Astrocyte (in vitro differentiated cells and primary cell): ENCODE results near the gene NCOR1. TPM values are rescaled to one million over a fixed set of nuclear protein-coding genes. Genes with fewer than 3 reads are reported as not detected.

Experiments
- DNase-seq: peaks from one replicate; pipeline ENCODE4 v3.0.0-alpha.2; 2010; ENCODE audit warnings: low read depth
- FAIRE-seq: peaks from 2 replicates; lab custom pipeline; 2011; peaks lifted over from hg19 to GRCh38; lab: Jason Lieb, UNC
- H2AFZ ChIP-seq: 2 replicates; pipeline ENCODE4 v1.6.0; 2012; ENCODE audit warnings: low read depth, low read length, inconsistent platforms
- H3K27ac ChIP-seq: 2 replicates; pipeline ENCODE4 v1.5.1; 2011; ENCODE audit warnings: low read depth, low read length, inconsistent platforms
- H3K27me3 ChIP-seq: 2 replicates; pipeline ENCODE4 v1.6.0; 2011; ENCODE audit warnings: low read length, inconsistent platforms; ENCODE audit not compliant: insufficient read depth
- H3K36me3 ChIP-seq: 2 replicates; pipeline ENCODE4 v1.5.1; 2011; ENCODE audit warnings: low read length, inconsistent platforms; ENCODE audit not compliant: insufficient read depth
- H3K4me1 ChIP-seq: 2 replicates; pipeline ENCODE4 v1.5.1; 2011; ENCODE audit warnings: low read length, inconsistent platforms; ENCODE audit not compliant: insufficient read depth
- H3K4me2 ChIP-seq: 2 replicates; pipeline ENCODE4 v1.6.0; 2012; ENCODE audit warnings: low read length, inconsistent platforms
- H3K4me3 ChIP-seq: 2 replicates; pipeline ENCODE4 v1.5.1; 2011; ENCODE audit warnings: low read depth, mild to moderate bottlenecking, low read length, inconsistent platforms; ENCODE audit not compliant: insufficient read depth
- H3K79me2 ChIP-seq: 2 replicates; pipeline ENCODE4 v1.6.0; 2012; ENCODE audit warnings: mild to moderate bottlenecking, low read length, inconsistent platforms; ENCODE audit not compliant: insufficient read depth
- H3K9ac ChIP-seq: 2 replicates; pipeline ENCODE4 v1.6.0; 2012; ENCODE audit warnings: mild to moderate bottlenecking, low read length, inconsistent platforms
- H3K9me3 ChIP-seq: 2 replicates; pipeline ENCODE4 v1.5.1; 2012; ENCODE audit warnings: low read depth, mild to moderate bottlenecking, low read length, inconsistent platforms; ENCODE audit not compliant: insufficient read depth
- H4K20me1 ChIP-seq: 2 replicates; pipeline ENCODE4 v1.6.0; 2012; ENCODE audit warnings: low read length, inconsistent platforms; ENCODE audit not compliant: insufficient read depth
- H3K27ac Mint-ChIP-seq: one replicate; pipeline ENCODE4 v1.8.0; 2021; ENCODE audit warnings: mild to moderate bottlenecking, mixed read lengths; ENCODE audit not compliant: unreplicated experiment
- H3K27me3 Mint-ChIP-seq: one replicate; pipeline ENCODE4 v1.8.0; 2021; ENCODE audit warnings: low read depth, mixed read lengths; ENCODE audit not compliant: unreplicated experiment
- H3K36me3 Mint-ChIP-seq: one replicate; pipeline ENCODE4 v1.8.0; 2021; ENCODE audit warnings: low read depth, mixed read lengths; ENCODE audit not compliant: unreplicated experiment
- H3K4me1 Mint-ChIP-seq: one replicate; pipeline ENCODE4 v1.8.0; 2021; ENCODE audit warnings: low read depth, mixed read lengths; ENCODE audit not compliant: unreplicated experiment
- H3K4me3 Mint-ChIP-seq: one replicate; pipeline ENCODE4 v1.8.0; 2021; ENCODE audit warnings: mild to moderate bottlenecking, moderate library complexity, mixed read lengths; ENCODE audit not compliant: unreplicated experiment
- H3K9me3 Mint-ChIP-seq: one replicate; pipeline ENCODE4 v1.8.0; 2021; ENCODE audit warnings: mild to moderate bottlenecking, mixed read lengths; ENCODE audit not compliant: unreplicated experiment
- EZH2 ChIP-seq: IDR thresholded peaks from 2 replicates; pipeline ENCODE4 v1.6.1; 2012; ENCODE audit warnings: mild to moderate bottlenecking, low read length, inconsistent platforms; ENCODE audit not compliant: insufficient read depth
- total RNA-seq: library from RNA; stranded (reverse); gene quantifications from 2 replicates; pipeline ENCODE4 v1.2.1, GENCODE V29; 2021
- TF ChIP-seq, protein P1 (sequence below): IDR thresholded peaks from 2 replicates; pipeline ENCODE4 v1.5.1; 2011; ENCODE audit warnings: low read depth, mild to moderate bottlenecking, inconsistent platforms, low read length, moderate library complexity; ENCODE audit not compliant: insufficient read depth

Gene NCOR1
- total RNA-seq, 1 donor from 2014 or later: 119 TPM

- H2AFZ ChIP-seq: no peak overlapping the region
- no peaks in the 10 kb centered on the region for H3K27me3 ChIP-seq
- peak overlapping the region; percentile 71 for H3K4me2 ChIP-seq
- H3K4me3 Mint-ChIP-seq: no peak overlapping the region
- peaks cover 3% of the 10 kb centered on the region for H3K36me3 Mint-ChIP-seq
- H3K27ac Mint-ChIP-seq: no peak overlapping the region
- TF ChIP-seq, protein P1, sequence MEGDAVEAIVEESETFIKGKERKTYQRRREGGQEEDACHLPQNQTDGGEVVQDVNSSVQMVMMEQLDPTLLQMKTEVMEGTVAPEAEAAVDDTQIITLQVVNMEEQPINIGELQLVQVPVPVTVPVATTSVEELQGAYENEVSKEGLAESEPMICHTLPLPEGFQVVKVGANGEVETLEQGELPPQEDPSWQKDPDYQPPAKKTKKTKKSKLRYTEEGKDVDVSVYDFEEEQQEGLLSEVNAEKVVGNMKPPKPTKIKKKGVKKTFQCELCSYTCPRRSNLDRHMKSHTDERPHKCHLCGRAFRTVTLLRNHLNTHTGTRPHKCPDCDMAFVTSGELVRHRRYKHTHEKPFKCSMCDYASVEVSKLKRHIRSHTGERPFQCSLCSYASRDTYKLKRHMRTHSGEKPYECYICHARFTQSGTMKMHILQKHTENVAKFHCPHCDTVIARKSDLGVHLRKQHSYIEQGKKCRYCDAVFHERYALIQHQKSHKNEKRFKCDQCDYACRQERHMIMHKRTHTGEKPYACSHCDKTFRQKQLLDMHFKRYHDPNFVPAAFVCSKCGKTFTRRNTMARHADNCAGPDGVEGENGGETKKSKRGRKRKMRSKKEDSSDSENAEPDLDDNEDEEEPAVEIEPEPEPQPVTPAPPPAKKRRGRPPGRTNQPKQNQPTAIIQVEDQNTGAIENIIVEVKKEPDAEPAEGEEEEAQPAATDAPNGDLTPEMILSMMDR: no peak
- no peak for TF ChIP-seq EZH2
- H4K20me1 ChIP-seq: no peaks in the 10 kb centered on the region
- H3K79me2 ChIP-seq: peaks cover 8% of the 10 kb centered on the region
- H3K9ac ChIP-seq: peak overlapping the region; percentile 42
- H3K4me1 Mint-ChIP-seq: peaks cover 19% of the 10 kb centered on the region
- H3K4me1 ChIP-seq: peaks cover 7% of the 10 kb centered on the region
- H3K27me3 Mint-ChIP-seq: no peaks in the 10 kb centered on the region
- no peak for DNase-seq
- no peak overlapping the region for H3K4me3 ChIP-seq
- H3K27ac ChIP-seq: no peak overlapping the region
- no peak for FAIRE-seq
- H3K9me3 Mint-ChIP-seq: no peaks in the 10 kb centered on the region
- no peaks in the 10 kb centered on the region for H3K36me3 ChIP-seq
- no peaks in the 10 kb centered on the region for H3K9me3 ChIP-seq
Measured at GRCh38 chr17:16254773-16255400, 39.6 kb upstream of the NCOR1 start.

- Histone ChIP-seq H4K20me1 (no peaks in the 10 kb centered on the region), H3K4me1 (peaks cover 7% of the 10 kb centered on the region), H3K4me2 (no peak overlapping the region), H2AFZ (no peak overlapping the region), H3K79me2 (peaks cover 4% of the 10 kb centered on the region), H3K9me3 (no peaks in the 10 kb centered on the region), H3K9ac (no peak overlapping the region), H3K27ac (no peak overlapping the region), H3K27me3 (no peaks in the 10 kb centered on the region), H3K4me3 (no peak overlapping the region), H3K36me3 (no peaks in the 10 kb centered on the region)
- peaks cover 19% of the 10 kb centered on the region for H3K4me1 Mint-ChIP-seq
- DNase-seq: no peak
- peaks cover 4% of the 10 kb centered on the region for H3K36me3 Mint-ChIP-seq
- peak overlapping the region; percentile 94 for H3K27ac Mint-ChIP-seq
- H3K27me3 Mint-ChIP-seq: no peaks in the 10 kb centered on the region
- TF ChIP-seq, protein P1: no peak
- no peak for TF ChIP-seq EZH2
- FAIRE-seq: no peak
- no peaks in the 10 kb centered on the region for H3K9me3 Mint-ChIP-seq
- no peak overlapping the region for H3K4me3 Mint-ChIP-seq
Measured at GRCh38 chr17:16251556-16251955, 36.2 kb upstream of the NCOR1 start.

- Histone ChIP-seq H3K79me2 (peaks cover 3% of the 10 kb centered on the region), H3K27me3 (no peaks in the 10 kb centered on the region), H3K36me3 (no peaks in the 10 kb centered on the region), H2AFZ (no peak overlapping the region), H4K20me1 (no peaks in the 10 kb centered on the region), H3K4me1 (peaks cover 7% of the 10 kb centered on the region), H3K4me2 (no peak overlapping the region), H3K4me3 (no peak overlapping the region), H3K27ac (no peak overlapping the region), H3K9me3 (no peaks in the 10 kb centered on the region), H3K9ac (no peak overlapping the region)
- Mint-ChIP-seq H3K4me3 (no peak overlapping the region), H3K27ac (peak overlapping the region; percentile 94), H3K9me3 (no peaks in the 10 kb centered on the region), H3K27me3 (no peaks in the 10 kb centered on the region), H3K36me3 (peaks cover 4% of the 10 kb centered on the region), H3K4me1 (peaks cover 19% of the 10 kb centered on the region)
- no peak for DNase-seq
- FAIRE-seq: no peak
- no peak for TF ChIP-seq EZH2
- TF ChIP-seq, protein P1: no peak
Measured at GRCh38 chr17:16251043-16251442, 35.7 kb upstream of the NCOR1 start.
